T-helper 2 cell treated with Interferon-gamma antibody and Interleukin-4, amounts not matched to agents 5 μg/mL and 100 μg/mL, for 36 hours (primary cell): ENCODE results near the gene GPC3.
"Not testable (repeated sequence)": the region's sequence is repeated elsewhere in the genome, so short reads cannot be mapped to it uniquely, and the experiment has no call there.

Experiments used
- DNase-seq: peaks from one replicate; pipeline ENCODE4 v3.0.0; 2021; ENCODE audit warnings: low spot score
- H3K27ac Mint-ChIP-seq: one replicate; pipeline ENCODE4 v1.8.0; 2021; ENCODE audit warnings: mild to moderate bottlenecking, mixed read lengths
- H3K27me3 Mint-ChIP-seq: one replicate; pipeline ENCODE4 v1.8.0; 2021; ENCODE audit warnings: low read depth, mixed read lengths
- H3K36me3 Mint-ChIP-seq: one replicate; pipeline ENCODE4 v1.8.0; 2021; ENCODE audit warnings: low read depth, mixed read lengths
- H3K4me1 Mint-ChIP-seq: one replicate; pipeline ENCODE4 v1.8.0; 2021; ENCODE audit warnings: low read depth, mixed read lengths
- H3K4me3 Mint-ChIP-seq: one replicate; pipeline ENCODE4 v1.8.0; 2022; ENCODE audit warnings: mild to moderate bottlenecking, moderate library complexity, mixed read lengths
- H3K9me3 Mint-ChIP-seq: one replicate; pipeline ENCODE4 v1.8.0; 2021; ENCODE audit warnings: mixed read lengths

Gene GPC3

GRCh38 chrX:133633950-133634349 is 351.4 kb downstream of the GPC3 start:
- no peak overlapping the region for H3K4me3 Mint-ChIP-seq

GRCh38 chrX:133633162-133633561 is 352.2 kb downstream of the GPC3 start:
- no peaks in the 10 kb centered on the region for H3K4me1 Mint-ChIP-seq
- H3K36me3 Mint-ChIP-seq: no peaks in the 10 kb centered on the region
- no peak overlapping the region for H3K27ac Mint-ChIP-seq
- H3K4me3 Mint-ChIP-seq: no peak overlapping the region
- no peaks in the 10 kb centered on the region for H3K9me3 Mint-ChIP-seq
- DNase-seq: no peak
- no peaks in the 10 kb centered on the region for H3K27me3 Mint-ChIP-seq

More at GRCh38 chrX:133633950-133634349, 351.4 kb downstream of the GPC3 start:
- no peaks in the 10 kb centered on the region for H3K27me3 Mint-ChIP-seq
- DNase-seq: no peak
- no peaks in the 10 kb centered on the region for H3K9me3 Mint-ChIP-seq
- no peaks in the 10 kb centered on the region for H3K36me3 Mint-ChIP-seq
- H3K27ac Mint-ChIP-seq: no peak overlapping the region
- no peaks in the 10 kb centered on the region for H3K4me1 Mint-ChIP-seq

- H3K27me3 Mint-ChIP-seq: no peaks in the 10 kb centered on the region
- no peak overlapping the region for H3K27ac Mint-ChIP-seq
- no peaks in the 10 kb centered on the region for H3K36me3 Mint-ChIP-seq
- no peak for DNase-seq
- no peak overlapping the region for H3K4me3 Mint-ChIP-seq
- no peaks in the 10 kb centered on the region for H3K4me1 Mint-ChIP-seq
- H3K9me3 Mint-ChIP-seq: no peaks in the 10 kb centered on the region
These were observed 355.0 kb downstream of the GPC3 start for GRCh38 chrX:133630362-133630761.

- no peak overlapping the region for H3K4me3 Mint-ChIP-seq
- no peak overlapping the region for H3K27ac Mint-ChIP-seq
- no peaks in the 10 kb centered on the region for H3K36me3 Mint-ChIP-seq
- no peaks in the 10 kb centered on the region for H3K9me3 Mint-ChIP-seq
- DNase-seq: no peak
- no peaks in the 10 kb centered on the region for H3K27me3 Mint-ChIP-seq
- no peaks in the 10 kb centered on the region for H3K4me1 Mint-ChIP-seq
These were observed 357.7 kb downstream of the GPC3 start for GRCh38 chrX:133627673-133628072.

- H3K4me1 Mint-ChIP-seq, H3K9me3 Mint-ChIP-seq, H3K4me3 Mint-ChIP-seq, H3K27ac Mint-ChIP-seq, DNase-seq, H3K36me3 Mint-ChIP-seq, H3K27me3 Mint-ChIP-seq: not testable (repeated sequence)
These were observed 364.0 kb downstream of the GPC3 start for GRCh38 chrX:133621384-133621783.

GRCh38 chrX:133611676-133612075 is 373.7 kb downstream of the GPC3 start:
- Mint-ChIP-seq H3K27ac (no peak overlapping the region), H3K36me3 (no peaks in the 10 kb centered on the region), H3K27me3 (no peaks in the 10 kb centered on the region), H3K4me1 (no peaks in the 10 kb centered on the region), H3K9me3 (no peaks in the 10 kb centered on the region), H3K4me3 (no peak overlapping the region)
- DNase-seq: no peak

GRCh38 chrX:133610056-133610455 is 375.3 kb downstream of the GPC3 start:
- no peaks in the 10 kb centered on the region for H3K9me3 Mint-ChIP-seq
- no peaks in the 10 kb centered on the region for H3K36me3 Mint-ChIP-seq

GRCh38 chrX:133609166-133609565 is 376.2 kb downstream of the GPC3 start:
- Mint-ChIP-seq H3K36me3 (no peaks in the 10 kb centered on the region), H3K27ac (no peak overlapping the region), H3K9me3 (no peaks in the 10 kb centered on the region), H3K27me3 (no peaks in the 10 kb centered on the region), H3K4me1 (no peaks in the 10 kb centered on the region), H3K4me3 (no peak overlapping the region)
- no peak for DNase-seq

More at GRCh38 chrX:133610056-133610455, 375.3 kb downstream of the GPC3 start:
- Mint-ChIP-seq H3K4me1 (no peaks in the 10 kb centered on the region), H3K4me3 (no peak overlapping the region), H3K27ac (no peak overlapping the region), H3K27me3 (no peaks in the 10 kb centered on the region)
- DNase-seq: no peak

GRCh38 chrX:133608406-133608805 is 377.0 kb downstream of the GPC3 start:
- DNase-seq: no peak
- no peaks in the 10 kb centered on the region for H3K27me3 Mint-ChIP-seq
- no peak overlapping the region for H3K27ac Mint-ChIP-seq

GRCh38 chrX:133607419-133608348 is 377.7 kb downstream of the GPC3 start:
- H3K4me1 Mint-ChIP-seq: no peaks in the 10 kb centered on the region
- no peak overlapping the region for H3K4me3 Mint-ChIP-seq

More at GRCh38 chrX:133608406-133608805, 377.0 kb downstream of the GPC3 start:
- H3K9me3 Mint-ChIP-seq: no peaks in the 10 kb centered on the region
- H3K4me1 Mint-ChIP-seq: no peaks in the 10 kb centered on the region
- no peak overlapping the region for H3K4me3 Mint-ChIP-seq
- H3K36me3 Mint-ChIP-seq: no peaks in the 10 kb centered on the region

GRCh38 chrX:133606990-133607389 is 378.4 kb downstream of the GPC3 start:
- H3K4me1 Mint-ChIP-seq: no peaks in the 10 kb centered on the region
- no peaks in the 10 kb centered on the region for H3K36me3 Mint-ChIP-seq
- no peak overlapping the region for H3K27ac Mint-ChIP-seq
- H3K4me3 Mint-ChIP-seq: no peak overlapping the region
- H3K9me3 Mint-ChIP-seq: no peaks in the 10 kb centered on the region
- no peaks in the 10 kb centered on the region for H3K27me3 Mint-ChIP-seq
- no peak for DNase-seq

More at GRCh38 chrX:133607419-133608348, 377.7 kb downstream of the GPC3 start:
- H3K36me3 Mint-ChIP-seq: no peaks in the 10 kb centered on the region
- no peaks in the 10 kb centered on the region for H3K9me3 Mint-ChIP-seq
- no peak for DNase-seq
- H3K27ac Mint-ChIP-seq: no peak overlapping the region
- H3K27me3 Mint-ChIP-seq: no peaks in the 10 kb centered on the region

GRCh38 chrX:133604801-133605200 is 380.6 kb downstream of the GPC3 start:
- no peaks in the 10 kb centered on the region for H3K27me3 Mint-ChIP-seq
- H3K4me3 Mint-ChIP-seq: no peak overlapping the region
- no peaks in the 10 kb centered on the region for H3K4me1 Mint-ChIP-seq
- no peaks in the 10 kb centered on the region for H3K36me3 Mint-ChIP-seq
- no peaks in the 10 kb centered on the region for H3K9me3 Mint-ChIP-seq
- H3K27ac Mint-ChIP-seq: no peak overlapping the region
- no peak for DNase-seq

GRCh38 chrX:133602881-133603280 is 382.5 kb downstream of the GPC3 start:
- Mint-ChIP-seq H3K9me3 (no peaks in the 10 kb centered on the region), H3K4me3 (no peak overlapping the region), H3K27ac (no peak overlapping the region), H3K4me1 (no peaks in the 10 kb centered on the region), H3K36me3 (no peaks in the 10 kb centered on the region), H3K27me3 (no peaks in the 10 kb centered on the region)
- no peak for DNase-seq

- Mint-ChIP-seq H3K4me1 (no peaks in the 10 kb centered on the region), H3K36me3 (no peaks in the 10 kb centered on the region), H3K27ac (no peak overlapping the region), H3K4me3 (no peak overlapping the region), H3K27me3 (no peaks in the 10 kb centered on the region), H3K9me3 (no peaks in the 10 kb centered on the region)
- no peak for DNase-seq
These were observed 384.3 kb downstream of the GPC3 start for GRCh38 chrX:133601116-133601515.

- no peak for DNase-seq
- Mint-ChIP-seq H3K27me3 (no peaks in the 10 kb centered on the region), H3K36me3 (no peaks in the 10 kb centered on the region), H3K27ac (no peak overlapping the region), H3K4me1 (no peaks in the 10 kb centered on the region), H3K4me3 (no peak overlapping the region), H3K9me3 (no peaks in the 10 kb centered on the region)
These were observed 384.9 kb downstream of the GPC3 start for GRCh38 chrX:133600536-133600935.
